Liver (tissue), 3 donors: Measurements from ENCODE around the gene PLS1.

Experiments
- EGR1 ChIP-seq, 2 donors: IDR thresholded peaks; 2 replicates each; pipeline ENCODE4 v1.6.1; 2016 to 2018; ENCODE audit warnings: antibody characterized with exemption in 2 of 2, low read depth in 2 of 2
- FOXA1 ChIP-seq: IDR thresholded peaks from 2 replicates; pipeline ENCODE4 v1.6.1; 2016; ENCODE audit warnings: antibody characterized with exemption
- GABPA ChIP-seq, 2 donors: IDR thresholded peaks in 1 of 2; conservative IDR thresholded peaks in 1 of 2; 2 replicates each; pipeline ENCODE4 v1.6.1; 2016; ENCODE audit warnings: antibody characterized with exemption in 2 of 2, mild to moderate bottlenecking in 1 of 2, moderate library complexity in 1 of 2
- HNF4A ChIP-seq, 2 donors: conservative IDR thresholded peaks; 2 replicates each; pipeline ENCODE4 v1.6.1; 2016; ENCODE audit warnings: antibody characterized with exemption in 2 of 2, mild to moderate bottlenecking in 2 of 2
- JUND ChIP-seq, 2 donors: IDR thresholded peaks; 2 replicates each; pipeline ENCODE4 v1.6.1; 2016; ENCODE audit warnings: antibody characterized with exemption in 2 of 2
- RAD21 ChIP-seq, 2 donors: IDR thresholded peaks; 2 replicates each; pipeline ENCODE4 v1.6.1; 2016; ENCODE audit warnings: antibody characterized with exemption in 2 of 2, mild to moderate bottlenecking in 2 of 2
- RXRA ChIP-seq, 2 donors: IDR thresholded peaks; 2 replicates each; pipeline ENCODE4 v1.6.1; 2017 to 2018; ENCODE audit warnings: antibody characterized with exemption in 2 of 2, mild to moderate bottlenecking in 1 of 2
- TAF1 ChIP-seq: conservative IDR thresholded peaks from 2 replicates; pipeline ENCODE4 v1.6.1; 2016; ENCODE audit warnings: antibody characterized with exemption, mild to moderate bottlenecking
- YY1 ChIP-seq: IDR thresholded peaks from 2 replicates; pipeline ENCODE4 v1.6.1; 2016; ENCODE audit warnings: antibody characterized with exemption, mild to moderate bottlenecking
- TF ChIP-seq, protein P1 (sequence below): IDR thresholded peaks from 2 replicates; pipeline ENCODE4 v1.6.1; 2016; ENCODE audit warnings: antibody characterized with exemption
- TF ChIP-seq, protein P2 (sequence below): fragments of 150-350 bp; IDR thresholded peaks from 2 replicates; pipeline ENCODE4 v1.5.1; 2017; ENCODE audit warnings: improper control_type of control experiment, low read depth, low read length; ENCODE audit not compliant: missing input control
- TF ChIP-seq, protein P3 (sequence below): IDR thresholded peaks from 2 replicates; pipeline ENCODE4 v1.6.1; 2016; ENCODE audit warnings: antibody characterized with exemption
- TF ChIP-seq, protein P4 (sequence below): IDR thresholded peaks from 2 replicates; pipeline ENCODE4 v1.6.1; 2016; ENCODE audit warnings: antibody characterized with exemption, mild to moderate bottlenecking
- donor health status: healthy.
- donor health status: healthy.

DNA sequence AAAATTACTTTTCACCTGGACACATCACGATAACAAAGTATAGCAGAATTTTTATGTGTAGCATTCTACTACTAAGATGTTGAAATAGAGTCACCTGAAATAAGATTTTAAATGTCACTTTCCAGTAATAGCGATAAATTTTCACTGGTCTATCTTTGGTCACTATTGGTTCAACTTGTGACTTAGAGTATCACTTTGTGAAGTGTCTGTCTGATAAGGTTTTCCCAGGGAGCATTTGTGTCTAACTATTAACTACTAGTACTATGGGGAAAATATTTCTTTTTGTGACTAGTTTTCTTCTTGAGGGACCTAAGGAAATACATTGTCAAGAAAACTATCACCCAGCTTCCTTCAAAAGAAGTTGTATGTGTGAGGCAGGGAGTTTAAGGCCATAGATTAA is 138.6 kb downstream of the PLS1 start:
- TF ChIP-seq RXRA (IDR thresholded peaks at IDR 0.05): no peak
- TF ChIP-seq, protein P1, sequence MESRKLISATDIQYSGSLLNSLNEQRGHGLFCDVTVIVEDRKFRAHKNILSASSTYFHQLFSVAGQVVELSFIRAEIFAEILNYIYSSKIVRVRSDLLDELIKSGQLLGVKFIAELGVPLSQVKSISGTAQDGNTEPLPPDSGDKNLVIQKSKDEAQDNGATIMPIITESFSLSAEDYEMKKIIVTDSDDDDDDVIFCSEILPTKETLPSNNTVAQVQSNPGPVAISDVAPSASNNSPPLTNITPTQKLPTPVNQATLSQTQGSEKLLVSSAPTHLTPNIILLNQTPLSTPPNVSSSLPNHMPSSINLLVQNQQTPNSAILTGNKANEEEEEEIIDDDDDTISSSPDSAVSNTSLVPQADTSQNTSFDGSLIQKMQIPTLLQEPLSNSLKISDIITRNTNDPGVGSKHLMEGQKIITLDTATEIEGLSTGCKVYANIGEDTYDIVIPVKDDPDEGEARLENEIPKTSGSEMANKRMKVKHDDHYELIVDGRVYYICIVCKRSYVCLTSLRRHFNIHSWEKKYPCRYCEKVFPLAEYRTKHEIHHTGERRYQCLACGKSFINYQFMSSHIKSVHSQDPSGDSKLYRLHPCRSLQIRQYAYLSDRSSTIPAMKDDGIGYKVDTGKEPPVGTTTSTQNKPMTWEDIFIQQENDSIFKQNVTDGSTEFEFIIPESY: no peak
- TF ChIP-seq, protein P2, sequence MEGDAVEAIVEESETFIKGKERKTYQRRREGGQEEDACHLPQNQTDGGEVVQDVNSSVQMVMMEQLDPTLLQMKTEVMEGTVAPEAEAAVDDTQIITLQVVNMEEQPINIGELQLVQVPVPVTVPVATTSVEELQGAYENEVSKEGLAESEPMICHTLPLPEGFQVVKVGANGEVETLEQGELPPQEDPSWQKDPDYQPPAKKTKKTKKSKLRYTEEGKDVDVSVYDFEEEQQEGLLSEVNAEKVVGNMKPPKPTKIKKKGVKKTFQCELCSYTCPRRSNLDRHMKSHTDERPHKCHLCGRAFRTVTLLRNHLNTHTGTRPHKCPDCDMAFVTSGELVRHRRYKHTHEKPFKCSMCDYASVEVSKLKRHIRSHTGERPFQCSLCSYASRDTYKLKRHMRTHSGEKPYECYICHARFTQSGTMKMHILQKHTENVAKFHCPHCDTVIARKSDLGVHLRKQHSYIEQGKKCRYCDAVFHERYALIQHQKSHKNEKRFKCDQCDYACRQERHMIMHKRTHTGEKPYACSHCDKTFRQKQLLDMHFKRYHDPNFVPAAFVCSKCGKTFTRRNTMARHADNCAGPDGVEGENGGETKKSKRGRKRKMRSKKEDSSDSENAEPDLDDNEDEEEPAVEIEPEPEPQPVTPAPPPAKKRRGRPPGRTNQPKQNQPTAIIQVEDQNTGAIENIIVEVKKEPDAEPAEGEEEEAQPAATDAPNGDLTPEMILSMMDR: no peak
- TF ChIP-seq GABPA (IDR thresholded peaks at IDR 0.05 in 1 of 2, conservative IDR thresholded peaks at IDR 0.05 in 1 of 2): no peak
- TF ChIP-seq, protein P3, sequence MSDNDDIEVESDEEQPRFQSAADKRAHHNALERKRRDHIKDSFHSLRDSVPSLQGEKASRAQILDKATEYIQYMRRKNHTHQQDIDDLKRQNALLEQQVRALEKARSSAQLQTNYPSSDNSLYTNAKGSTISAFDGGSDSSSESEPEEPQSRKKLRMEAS: no peak
- no peak for TF ChIP-seq TAF1
- no peak for TF ChIP-seq HNF4A (conservative IDR thresholded peaks at IDR 0.05)
- no peak for TF ChIP-seq EGR1 (IDR thresholded peaks at IDR 0.05; ENCODE audit: low read depth in 2 of 2)
- TF ChIP-seq, protein P4, sequence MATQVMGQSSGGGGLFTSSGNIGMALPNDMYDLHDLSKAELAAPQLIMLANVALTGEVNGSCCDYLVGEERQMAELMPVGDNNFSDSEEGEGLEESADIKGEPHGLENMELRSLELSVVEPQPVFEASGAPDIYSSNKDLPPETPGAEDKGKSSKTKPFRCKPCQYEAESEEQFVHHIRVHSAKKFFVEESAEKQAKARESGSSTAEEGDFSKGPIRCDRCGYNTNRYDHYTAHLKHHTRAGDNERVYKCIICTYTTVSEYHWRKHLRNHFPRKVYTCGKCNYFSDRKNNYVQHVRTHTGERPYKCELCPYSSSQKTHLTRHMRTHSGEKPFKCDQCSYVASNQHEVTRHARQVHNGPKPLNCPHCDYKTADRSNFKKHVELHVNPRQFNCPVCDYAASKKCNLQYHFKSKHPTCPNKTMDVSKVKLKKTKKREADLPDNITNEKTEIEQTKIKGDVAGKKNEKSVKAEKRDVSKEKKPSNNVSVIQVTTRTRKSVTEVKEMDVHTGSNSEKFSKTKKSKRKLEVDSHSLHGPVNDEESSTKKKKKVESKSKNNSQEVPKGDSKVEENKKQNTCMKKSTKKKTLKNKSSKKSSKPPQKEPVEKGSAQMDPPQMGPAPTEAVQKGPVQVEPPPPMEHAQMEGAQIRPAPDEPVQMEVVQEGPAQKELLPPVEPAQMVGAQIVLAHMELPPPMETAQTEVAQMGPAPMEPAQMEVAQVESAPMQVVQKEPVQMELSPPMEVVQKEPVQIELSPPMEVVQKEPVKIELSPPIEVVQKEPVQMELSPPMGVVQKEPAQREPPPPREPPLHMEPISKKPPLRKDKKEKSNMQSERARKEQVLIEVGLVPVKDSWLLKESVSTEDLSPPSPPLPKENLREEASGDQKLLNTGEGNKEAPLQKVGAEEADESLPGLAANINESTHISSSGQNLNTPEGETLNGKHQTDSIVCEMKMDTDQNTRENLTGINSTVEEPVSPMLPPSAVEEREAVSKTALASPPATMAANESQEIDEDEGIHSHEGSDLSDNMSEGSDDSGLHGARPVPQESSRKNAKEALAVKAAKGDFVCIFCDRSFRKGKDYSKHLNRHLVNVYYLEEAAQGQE: no peak
- TF ChIP-seq FOXA1: no peak
- TF ChIP-seq YY1: no peak
- TF ChIP-seq JUND (IDR thresholded peaks at IDR 0.05): no peak
- TF ChIP-seq RAD21 (IDR thresholded peaks at IDR 0.05): no peak
